HepG2 (cell line): Measurements from ENCODE around the gene ECHDC1. TPM values are rescaled to one million over a fixed set of nuclear protein-coding genes. Genes with fewer than 3 reads are reported as not detected.

Experiments used
- HOXA9 ChIP-seq: sonication (generic); formaldehyde crosslinking; IDR thresholded peaks from 2 replicates; pipeline ENCODE4 v1.8.1; 2022; ENCODE audit warnings: missing genetic modification reagents, mild to moderate bottlenecking, moderate library complexity, borderline replicate concordance
- KLF13 ChIP-seq: sonication (generic); formaldehyde crosslinking; IDR thresholded peaks from 2 replicates; pipeline ENCODE4 v1.4.0; 2020; ENCODE audit warnings: mild to moderate bottlenecking, missing genetic modification reagents
- MAFG ChIP-seq: sonication (generic); formaldehyde crosslinking; IDR thresholded peaks from 2 replicates; pipeline ENCODE4 v1.5.1; 2020; ENCODE audit warnings: mild to moderate bottlenecking, missing genetic modification reagents
- MXD4 ChIP-seq: IDR thresholded peaks from 2 replicates; pipeline ENCODE4 v1.6.1; 2016; ENCODE audit warnings: mild to moderate bottlenecking, missing biosample characterization, missing genetic modification reagents
- PLRG1 ChIP-seq: fragments of 450-650 bp; conservative IDR thresholded peaks from 2 replicates; pipeline ENCODE4 v1.6.1; 2016
- PLSCR1 ChIP-seq: sonication (generic); formaldehyde crosslinking; IDR thresholded peaks from 2 replicates; pipeline ENCODE4 v1.5.0; 2020; ENCODE audit warnings: missing genetic modification reagents, mild to moderate bottlenecking, borderline replicate concordance
- SMC3 ChIP-seq: IDR thresholded peaks from 2 replicates; pipeline ENCODE4 v1.6.1; 2011; ENCODE audit warnings: low read length, improper control_type of control experiment
- STAT5B ChIP-seq: sonication (generic); formaldehyde crosslinking; IDR thresholded peaks from 2 replicates; pipeline ENCODE4 v1.4.0; 2020; ENCODE audit warnings: missing genetic modification reagents
- USF2 ChIP-seq, 2 experiments: sonication (generic) in 1 of 2; formaldehyde crosslinking in 1 of 2; IDR thresholded peaks; 2 replicates each; pipeline versions ENCODE4 v1.5.1 to v1.6.1; 2011 to 2020; ENCODE audit warnings: borderline replicate concordance in 1 of 2, low read depth in 1 of 2, low read length in 1 of 2, mild to moderate bottlenecking in 1 of 2, missing genetic modification reagents in 1 of 2, moderate library complexity in 1 of 2
- ZBTB21 ChIP-seq: sonication (generic); formaldehyde crosslinking; IDR thresholded peaks from 2 replicates; pipeline ENCODE4 v1.4.0; 2020; ENCODE audit warnings: missing genetic modification reagents
- ZFY ChIP-seq: sonication (generic); formaldehyde crosslinking; IDR thresholded peaks from 2 replicates; pipeline ENCODE4 v1.4.0; 2020; ENCODE audit warnings: missing genetic modification reagents
- ZNF326 ChIP-seq: sonication (generic); formaldehyde crosslinking; IDR thresholded peaks from 2 replicates; pipeline ENCODE4 v1.4.0; 2020; ENCODE audit warnings: missing genetic modification reagents, borderline replicate concordance
- ZNF746 ChIP-seq: sonication (generic); formaldehyde crosslinking; IDR thresholded peaks from 2 replicates; pipeline ENCODE4 v1.8.0; 2022; ENCODE audit warnings: mild to moderate bottlenecking, missing genetic modification reagents
- polyA plus RNA-seq, 8 experiments: library from polyadenylated mRNA; depleted of rRNA in 3 of 8; stranded (reverse) in 7 of 8; unstranded in 1 of 8; fragments of >200 nt; fragmentation: Illumina TruSeq in 4 of 8; extraction: Trizol in 4 of 8; gene quantifications; 2 replicates each; pipeline versions ENCODE4 v1.2.1 to v1.2.3, GENCODE V29; 2011 to 2016; ENCODE audit warnings: low read depth in 4 of 8, missing spikeins in 1 of 8, mixed read lengths in 1 of 8; ENCODE audit not compliant: insufficient read depth in 1 of 8
- total RNA-seq, 5 experiments: library from RNA; depleted of rRNA; stranded (reverse); fragments of >200 nt; fragmentation: Illumina TruSeq; extraction: Trizol; gene quantifications; 2 replicates each; pipeline ENCODE4 v1.2.3, GENCODE V29; 2016; ENCODE audit warnings: low read depth in 1 of 5
- TF ChIP-seq, protein P1 (sequence below): sonication (generic); formaldehyde crosslinking; IDR thresholded peaks from 2 replicates; pipeline ENCODE4 v1.4.0; 2020; ENCODE audit warnings: missing genetic modification reagents
- TF ChIP-seq, protein P2 (sequence below), 2 experiments: sonication (generic) in 1 of 2; formaldehyde crosslinking in 1 of 2; IDR thresholded peaks; 2 replicates each; pipeline versions ENCODE4 v1.4.0 to v1.6.1; 2018 to 2020; ENCODE audit warnings: missing genetic modification reagents in 2 of 2, borderline replicate concordance in 1 of 2, low read depth in 1 of 2, mild to moderate bottlenecking in 1 of 2, missing biosample characterization in 1 of 2
- TF ChIP-seq, protein P3 (sequence below): sonication (generic); formaldehyde crosslinking; IDR thresholded peaks from 2 replicates; pipeline ENCODE4 v1.4.0; 2020; ENCODE audit warnings: low read depth, missing genetic modification reagents

ECHDC1 gene
- total and polyA plus RNA-seq, 2 of the 13 experiments (the other 11 are each of a cell fraction or from before 2014, with no cell fraction given), result 32.8 to 98.1 TPM

- TF ChIP-seq PLSCR1 (CRISPR knock-in tag) (no peak), ZNF326 (0 out of 2 replicates have a peak, but pooled peaks have one; percentile 23), HOXA9 (CRISPR knock-in tag) (no peak), ZFY (CRISPR knock-in tag) (peak; percentile 98), ZBTB21 (CRISPR knock-in tag) (no peak; the same call in 1 of the 2 replicates), PLRG1 (no peak), SMC3 (no peak), KLF13 (CRISPR knock-in tag) (no peak), USF2 (IDR thresholded peaks at IDR 0.05; ENCODE audit: low read depth, low read length) (peak; percentile 41; the same call in 1 of the 2 replicates), USF2 (CRISPR knock-in tag; IDR thresholded peaks at IDR 0.05; ENCODE audit: borderline replicate concordance) (peak; percentile 63; the same call in 1 of the 2 replicates), MXD4 (CRISPR knock-in tag) (peak; percentile 71), STAT5B (CRISPR knock-in tag) (no peak; the same call in none of the 2 replicates), ZNF746 (CRISPR knock-in tag) (peak; percentile 66; the same call in 1 of the 2 replicates), MAFG (CRISPR knock-in tag) (no peak)
- TF ChIP-seq, protein P1, sequence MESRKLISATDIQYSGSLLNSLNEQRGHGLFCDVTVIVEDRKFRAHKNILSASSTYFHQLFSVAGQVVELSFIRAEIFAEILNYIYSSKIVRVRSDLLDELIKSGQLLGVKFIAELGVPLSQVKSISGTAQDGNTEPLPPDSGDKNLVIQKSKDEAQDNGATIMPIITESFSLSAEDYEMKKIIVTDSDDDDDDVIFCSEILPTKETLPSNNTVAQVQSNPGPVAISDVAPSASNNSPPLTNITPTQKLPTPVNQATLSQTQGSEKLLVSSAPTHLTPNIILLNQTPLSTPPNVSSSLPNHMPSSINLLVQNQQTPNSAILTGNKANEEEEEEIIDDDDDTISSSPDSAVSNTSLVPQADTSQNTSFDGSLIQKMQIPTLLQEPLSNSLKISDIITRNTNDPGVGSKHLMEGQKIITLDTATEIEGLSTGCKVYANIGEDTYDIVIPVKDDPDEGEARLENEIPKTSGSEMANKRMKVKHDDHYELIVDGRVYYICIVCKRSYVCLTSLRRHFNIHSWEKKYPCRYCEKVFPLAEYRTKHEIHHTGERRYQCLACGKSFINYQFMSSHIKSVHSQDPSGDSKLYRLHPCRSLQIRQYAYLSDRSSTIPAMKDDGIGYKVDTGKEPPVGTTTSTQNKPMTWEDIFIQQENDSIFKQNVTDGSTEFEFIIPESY (CRISPR knock-in tag), result no peak; the same call in 1 of the 2 replicates
- TF ChIP-seq, protein P2, sequence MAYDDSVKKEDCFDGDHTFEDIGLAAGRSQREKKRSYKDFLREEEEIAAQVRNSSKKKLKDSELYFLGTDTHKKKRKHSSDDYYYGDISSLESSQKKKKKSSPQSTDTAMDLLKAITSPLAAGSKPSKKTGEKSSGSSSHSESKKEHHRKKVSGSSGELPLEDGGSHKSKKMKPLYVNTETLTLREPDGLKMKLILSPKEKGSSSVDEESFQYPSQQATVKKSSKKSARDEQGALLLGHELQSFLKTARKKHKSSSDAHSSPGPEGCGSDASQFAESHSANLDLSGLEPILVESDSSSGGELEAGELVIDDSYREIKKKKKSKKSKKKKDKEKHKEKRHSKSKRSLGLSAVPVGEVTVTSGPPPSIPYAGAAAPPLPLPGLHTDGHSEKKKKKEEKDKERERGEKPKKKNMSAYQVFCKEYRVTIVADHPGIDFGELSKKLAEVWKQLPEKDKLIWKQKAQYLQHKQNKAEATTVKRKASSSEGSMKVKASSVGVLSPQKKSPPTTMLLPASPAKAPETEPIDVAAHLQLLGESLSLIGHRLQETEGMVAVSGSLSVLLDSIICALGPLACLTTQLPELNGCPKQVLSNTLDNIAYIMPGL (CRISPR knock-in tag; IDR thresholded peaks at IDR 0.05; ENCODE audit: borderline replicate concordance in 1 of 2, low read depth in 1 of 2), result peak; percentile 91 to 95; a peak in 3 of 4 replicates
- TF ChIP-seq, protein P3, sequence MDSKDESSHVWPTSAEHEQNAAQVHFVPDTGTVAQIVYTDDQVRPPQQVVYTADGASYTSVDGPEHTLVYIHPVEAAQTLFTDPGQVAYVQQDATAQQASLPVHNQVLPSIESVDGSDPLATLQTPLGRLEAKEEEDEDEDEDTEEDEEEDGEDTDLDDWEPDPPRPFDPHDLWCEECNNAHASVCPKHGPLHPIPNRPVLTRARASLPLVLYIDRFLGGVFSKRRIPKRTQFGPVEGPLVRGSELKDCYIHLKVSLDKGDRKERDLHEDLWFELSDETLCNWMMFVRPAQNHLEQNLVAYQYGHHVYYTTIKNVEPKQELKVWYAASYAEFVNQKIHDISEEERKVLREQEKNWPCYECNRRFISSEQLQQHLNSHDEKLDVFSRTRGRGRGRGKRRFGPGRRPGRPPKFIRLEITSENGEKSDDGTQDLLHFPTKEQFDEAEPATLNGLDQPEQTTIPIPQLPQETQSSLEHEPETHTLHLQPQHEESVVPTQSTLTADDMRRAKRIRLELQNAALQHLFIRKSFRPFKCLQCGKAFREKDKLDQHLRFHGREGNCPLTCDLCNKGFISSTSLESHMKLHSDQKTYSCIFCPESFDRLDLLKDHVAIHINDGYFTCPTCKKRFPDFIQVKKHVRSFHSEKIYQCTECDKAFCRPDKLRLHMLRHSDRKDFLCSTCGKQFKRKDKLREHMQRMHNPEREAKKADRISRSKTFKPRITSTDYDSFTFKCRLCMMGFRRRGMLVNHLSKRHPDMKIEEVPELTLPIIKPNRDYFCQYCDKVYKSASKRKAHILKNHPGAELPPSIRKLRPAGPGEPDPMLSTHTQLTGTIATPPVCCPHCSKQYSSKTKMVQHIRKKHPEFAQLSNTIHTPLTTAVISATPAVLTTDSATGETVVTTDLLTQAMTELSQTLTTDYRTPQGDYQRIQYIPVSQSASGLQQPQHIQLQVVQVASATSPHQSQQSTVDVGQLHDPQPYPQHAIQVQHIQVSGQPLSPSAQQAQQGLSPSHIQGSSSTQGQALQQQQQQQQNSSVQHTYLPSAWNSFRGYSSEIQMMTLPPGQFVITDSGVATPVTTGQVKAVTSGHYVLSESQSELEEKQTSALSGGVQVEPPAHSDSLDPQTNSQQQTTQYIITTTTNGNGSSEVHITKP (CRISPR knock-in tag), result peak; percentile 65; the same call in 1 of the 2 replicates
These were observed at the start of gene ECHDC1 (continued) for GRCh38 chr6:127342946-127343808.
